HG02623 (cell line): ENCODE results near the gene ALOX5AP.
"Not testable (repeated sequence)": the region's sequence is repeated elsewhere in the genome, so short reads cannot be mapped to it uniquely, and the experiment has no call there.

Experiments used
- ATAC-seq: cut with Tn5 transposase; IDR thresholded peaks from one replicate; pipeline ENCODE4 v1.9.1; 2021; ENCODE audit warnings: moderate library complexity; ENCODE audit not compliant: unreplicated experiment

The ALOX5AP gene

DNA sequence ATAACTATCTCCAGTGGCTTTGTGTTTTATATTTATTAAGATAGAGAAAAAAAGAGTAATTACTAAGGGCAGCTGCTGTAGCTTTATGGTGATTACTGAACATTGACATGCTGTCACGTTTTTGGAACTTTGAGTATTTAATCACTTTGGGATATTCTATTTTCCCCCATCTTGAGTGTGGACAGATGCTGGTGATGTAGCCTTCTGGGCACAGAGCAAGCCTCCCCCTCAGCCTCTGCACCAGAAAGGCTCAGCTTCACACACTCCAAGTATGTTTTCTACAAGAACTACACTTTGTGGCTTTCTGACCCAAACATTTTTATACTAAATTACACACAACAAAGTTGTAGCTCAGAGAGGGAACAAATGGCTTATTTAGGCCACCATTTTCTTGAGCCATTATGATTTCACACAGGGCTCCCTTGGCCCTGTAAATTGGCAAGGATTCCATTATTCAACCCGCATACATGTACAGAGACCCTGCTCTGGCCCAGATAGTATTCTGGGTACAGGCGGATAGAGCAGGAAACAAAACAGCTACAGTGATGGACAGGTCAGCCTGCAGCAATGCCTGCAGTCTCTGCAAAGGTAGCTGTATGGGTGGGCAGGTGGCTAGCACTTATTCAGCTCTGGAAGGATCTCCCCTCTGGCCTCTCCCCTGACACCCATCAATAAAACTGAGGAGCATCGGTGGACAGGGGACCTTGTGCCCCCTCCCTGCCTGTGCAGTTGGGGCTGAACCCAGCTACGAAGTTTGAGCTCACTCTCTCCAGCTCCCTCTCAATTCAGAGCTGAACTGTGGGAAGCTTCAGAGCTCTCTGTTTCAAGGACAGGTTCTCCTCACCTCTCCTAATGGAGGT is 1.3 kb downstream of the ALOX5AP start:
- ATAC-seq = no peak

DNA sequence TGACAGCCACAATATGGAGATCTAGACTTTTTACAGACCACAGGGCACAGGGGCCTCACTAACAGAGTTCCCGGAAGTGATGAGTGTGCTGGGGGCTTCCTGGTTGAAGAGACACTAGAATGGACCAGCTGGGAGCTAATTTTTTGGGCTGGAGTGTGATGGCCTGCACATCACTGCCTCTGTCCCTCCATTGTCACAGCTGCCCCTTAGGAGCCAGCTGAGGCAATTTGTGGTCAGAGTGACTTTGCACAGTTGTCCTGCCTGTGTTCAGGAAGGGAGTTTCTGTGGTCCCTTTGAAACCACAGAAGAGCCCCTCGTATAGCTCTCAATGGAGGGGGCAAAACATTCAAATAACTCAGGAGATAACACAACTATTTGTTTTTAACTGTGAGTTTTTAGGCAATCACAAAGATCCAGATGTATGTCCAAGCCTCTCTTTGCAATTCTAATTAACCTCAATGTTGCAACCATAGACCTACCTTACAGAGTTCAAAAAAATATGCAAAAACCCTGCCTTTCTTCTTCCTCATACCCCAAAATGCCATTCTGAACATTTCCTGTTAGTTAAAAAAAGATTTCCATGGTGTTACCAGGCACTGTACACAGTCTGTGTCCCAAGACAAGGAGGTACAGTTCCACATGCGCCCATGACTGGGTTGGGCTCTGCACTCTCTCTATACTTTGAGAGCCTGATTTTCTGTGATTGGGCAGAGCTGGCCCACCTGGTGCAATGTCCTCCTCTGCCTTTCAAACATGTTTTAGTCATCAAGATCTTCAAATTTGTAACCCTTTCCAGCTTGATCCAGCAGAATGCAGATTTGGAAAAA is 2.4 kb downstream of the ALOX5AP start:
- ATAC-seq = no peak

DNA sequence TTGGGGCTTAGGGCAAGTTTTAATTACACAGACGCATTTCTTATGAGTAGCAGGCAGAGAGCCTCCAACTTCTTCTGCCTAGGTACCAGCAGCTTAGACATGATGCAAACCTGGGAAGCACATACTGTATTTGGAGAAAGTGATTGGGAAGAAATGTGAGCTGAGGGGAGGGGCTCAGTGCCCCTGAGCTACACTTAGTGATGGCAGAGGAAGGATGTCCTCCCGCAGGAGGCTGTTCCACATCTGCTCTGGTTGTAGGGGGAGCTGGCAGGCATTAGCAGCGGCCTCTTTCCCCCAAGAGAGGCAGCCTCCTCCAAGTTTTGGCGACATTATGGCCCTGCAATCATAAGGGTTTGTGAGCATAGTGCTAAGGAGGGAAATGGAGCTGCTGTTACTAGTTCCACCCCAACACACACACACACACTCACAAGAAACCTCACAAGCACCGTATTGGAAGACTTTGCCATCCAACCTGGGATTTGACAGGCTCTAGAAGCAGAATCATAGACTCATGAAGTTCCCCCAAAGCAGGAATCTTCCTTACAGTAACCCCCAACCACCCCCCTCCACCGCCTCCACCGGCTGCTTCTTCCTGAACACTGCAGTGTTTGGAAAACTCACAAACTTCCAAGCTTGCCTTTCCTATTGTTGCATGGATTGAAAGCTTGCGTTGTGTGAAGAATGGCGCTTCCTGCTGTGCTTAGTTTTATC is 3.3 kb downstream of the ALOX5AP start:
- ATAC-seq = no peak

DNA sequence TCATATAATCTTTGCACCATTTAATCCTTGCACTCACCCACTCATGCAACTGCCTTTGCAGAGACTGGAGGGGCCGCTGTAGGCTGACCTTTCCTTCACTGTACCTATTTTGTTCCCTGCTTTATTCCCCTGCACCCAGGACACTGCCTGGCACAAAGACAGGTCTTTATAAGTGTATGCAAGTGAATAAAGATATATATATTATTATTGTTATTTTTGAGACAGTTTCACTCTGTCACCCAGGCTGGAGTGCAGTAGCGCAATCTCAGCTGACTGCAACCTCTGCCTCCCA is 3.8 kb downstream of the ALOX5AP start:
- ATAC-seq = no peak

DNA sequence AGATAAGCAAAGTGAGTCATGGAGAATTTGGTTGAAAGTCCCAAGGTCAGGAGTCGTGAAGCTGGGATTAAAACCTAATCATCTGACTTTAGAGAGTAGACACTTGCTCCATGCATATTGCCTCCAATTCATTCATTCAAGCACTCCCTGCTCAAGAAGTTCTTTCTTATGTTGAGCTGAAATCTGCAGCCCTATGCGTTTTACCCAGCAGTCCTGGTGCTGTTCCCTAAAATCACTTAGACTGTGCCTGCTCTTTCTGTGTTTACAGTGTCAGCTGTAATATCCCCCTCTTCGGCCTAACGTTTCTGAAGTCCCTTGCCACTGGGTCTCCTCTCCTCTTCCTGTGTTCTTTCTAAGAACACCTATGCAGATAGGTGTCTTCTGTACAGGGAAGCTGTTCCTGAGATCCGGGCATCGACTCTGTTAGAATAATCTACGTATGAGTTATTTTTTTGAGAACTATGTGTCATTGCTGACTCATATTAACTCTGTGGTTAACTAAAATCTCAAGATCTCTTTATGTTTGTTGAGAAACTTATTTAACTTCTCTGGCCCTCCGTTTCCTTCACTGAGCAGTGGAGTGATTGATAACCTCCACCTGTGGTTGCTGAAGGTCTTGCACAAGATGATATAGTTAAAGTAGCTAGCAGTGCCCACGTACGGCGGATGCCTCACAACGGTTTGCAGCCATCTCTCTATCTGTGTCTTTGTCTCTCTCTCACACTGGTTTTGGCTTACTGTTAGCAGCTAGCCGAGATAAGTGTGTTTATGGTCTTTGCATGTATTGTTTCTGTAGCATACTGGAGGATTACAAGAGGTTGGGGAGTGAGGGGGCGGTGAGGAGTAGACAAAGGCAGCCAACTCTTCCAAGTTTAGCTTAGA is 4.7 kb downstream of the ALOX5AP start:
- ATAC-seq = no peak

DNA sequence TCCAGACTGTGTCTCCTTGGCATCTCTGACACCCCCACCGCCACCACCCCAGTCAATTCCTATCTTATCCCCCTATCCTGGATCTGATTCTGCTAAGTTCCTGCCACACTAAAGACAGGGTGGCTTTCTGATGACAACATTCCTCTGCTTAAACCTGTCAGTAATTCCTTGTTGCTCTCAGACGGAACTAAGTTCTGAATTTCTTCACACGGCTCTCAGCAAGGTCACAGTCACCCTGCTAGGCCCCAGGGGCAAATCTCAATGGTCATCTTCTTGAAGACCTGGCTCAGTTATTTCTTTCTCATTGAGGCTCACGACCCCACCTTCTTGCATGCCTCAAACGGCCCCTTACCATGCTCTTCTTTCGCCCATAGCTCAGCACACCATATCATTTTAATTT is 7.6 kb downstream of the ALOX5AP start:
- ATAC-seq = no peak

DNA sequence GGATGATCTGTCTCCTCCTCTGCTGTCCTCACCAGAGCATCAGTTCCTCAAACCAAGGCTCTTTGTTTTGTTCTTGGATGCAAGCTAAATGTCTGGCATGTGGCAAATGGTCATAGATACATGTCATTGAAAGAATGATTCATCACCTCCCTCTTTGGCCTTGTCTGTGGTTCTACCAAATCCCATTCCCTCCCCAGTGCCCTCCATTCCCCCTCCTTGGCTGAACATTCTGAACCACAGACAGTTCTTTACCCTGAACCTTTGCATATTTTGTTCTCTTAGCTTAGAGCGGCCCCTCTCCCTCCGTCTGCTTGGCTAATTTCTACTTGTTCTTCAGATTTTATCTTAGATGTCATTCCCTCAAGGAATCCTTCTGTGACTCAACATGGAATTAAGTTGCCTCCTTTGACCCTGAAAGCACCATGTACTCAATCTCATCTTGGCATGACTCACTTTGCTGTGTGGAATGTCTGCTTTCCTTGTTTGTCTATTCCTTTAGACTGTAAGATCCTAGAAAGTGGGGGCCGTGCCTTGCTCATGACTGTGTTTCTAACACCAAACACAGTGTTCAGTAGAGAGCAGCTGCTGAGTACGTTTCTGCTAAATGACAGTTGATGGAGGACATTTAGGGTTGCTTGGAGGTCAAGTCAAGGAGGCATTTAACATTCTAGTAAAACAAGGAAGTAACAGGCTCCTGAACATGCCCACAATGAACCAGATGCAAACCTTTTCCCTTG is 8.1 kb downstream of the ALOX5AP start:
- no peak for ATAC-seq

DNA sequence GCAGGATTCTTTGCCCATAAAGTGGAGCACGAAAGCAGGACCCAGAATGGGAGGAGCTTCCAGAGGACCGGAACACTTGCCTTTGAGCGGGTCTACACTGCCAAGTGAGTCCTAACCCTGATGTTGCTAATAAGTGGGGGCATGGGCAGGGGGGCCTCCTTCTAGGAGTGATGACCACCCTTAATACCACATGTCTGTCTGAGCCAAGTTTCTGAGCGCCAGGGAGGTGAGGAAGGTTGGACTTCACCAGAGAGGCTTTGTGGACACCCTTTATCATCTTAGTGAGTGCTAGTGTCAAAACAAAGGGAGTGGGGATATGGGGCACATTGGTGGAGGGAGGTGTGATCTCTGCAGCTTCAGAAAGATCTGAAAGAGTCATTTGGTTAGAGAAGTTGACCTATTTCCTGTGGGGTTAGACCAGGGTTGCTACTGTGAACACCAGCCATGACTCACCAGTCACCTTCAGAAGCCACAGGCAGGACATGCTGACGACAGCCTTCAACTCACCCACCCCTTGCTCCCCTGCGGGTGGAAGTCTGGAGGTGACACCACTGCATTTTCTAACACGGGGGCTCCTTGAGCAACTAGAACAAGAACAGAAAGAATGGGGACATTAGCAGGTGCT is 8.8 kb downstream of the ALOX5AP start:
- peak; percentile 95 for ATAC-seq

DNA sequence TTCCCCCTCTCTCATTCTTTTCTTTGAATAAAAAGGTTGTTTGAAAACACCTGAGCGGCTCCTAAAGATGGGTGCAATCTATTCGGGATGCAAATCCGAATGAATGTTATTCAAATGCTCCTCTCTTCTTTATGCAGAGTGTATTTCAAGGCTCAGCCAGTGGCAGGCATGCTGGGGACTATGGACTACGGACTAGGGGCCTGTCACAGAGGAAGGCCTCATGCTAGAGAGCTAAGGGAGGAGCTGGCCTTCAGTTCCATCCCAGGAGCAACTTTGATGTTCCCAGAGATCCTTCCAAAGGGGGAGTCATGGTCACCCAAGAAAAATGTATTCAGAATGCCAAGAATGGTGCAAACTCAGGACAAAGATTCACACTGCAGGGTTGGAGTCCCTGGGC is 9.3 kb downstream of the ALOX5AP start:
- no peak for ATAC-seq

DNA sequence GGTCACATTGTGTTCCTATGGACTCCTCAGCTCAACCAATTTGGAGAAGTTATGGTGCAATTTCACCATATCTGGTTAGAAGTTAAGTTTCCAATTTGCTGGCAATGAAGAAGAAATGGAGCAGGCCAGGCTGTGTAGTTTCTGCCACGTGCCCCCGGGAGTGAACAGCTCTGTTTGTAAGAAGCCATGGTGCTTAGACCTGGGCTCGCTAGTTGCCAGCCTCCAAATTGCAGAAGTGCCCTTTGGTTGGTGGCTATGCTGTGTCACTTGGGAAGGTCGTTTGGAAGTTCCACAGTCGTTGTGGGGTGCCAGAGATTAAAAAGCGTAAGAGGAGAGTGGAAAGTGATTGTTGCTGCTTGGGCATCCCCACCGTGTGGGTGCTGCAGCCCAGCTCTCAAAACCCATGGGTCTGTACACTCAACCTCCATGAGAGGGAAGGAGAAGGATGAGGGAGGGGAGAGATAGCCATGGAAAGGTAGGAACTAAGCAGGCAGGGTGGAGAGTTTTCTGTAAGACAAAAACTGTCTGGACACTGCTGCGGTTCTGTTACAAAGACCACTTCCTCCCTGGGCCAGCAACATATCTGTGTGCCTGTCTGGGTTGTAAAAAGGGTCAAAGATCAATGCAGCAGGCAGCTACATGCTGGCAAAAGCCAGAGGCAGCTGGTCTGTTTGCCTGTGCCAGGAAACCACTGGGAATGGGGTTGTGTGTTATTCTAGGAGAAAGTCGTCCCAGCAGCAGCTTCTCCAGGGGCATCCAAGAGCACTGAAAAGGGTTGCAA is 10.8 kb downstream of the ALOX5AP start:
- no peak for ATAC-seq

DNA sequence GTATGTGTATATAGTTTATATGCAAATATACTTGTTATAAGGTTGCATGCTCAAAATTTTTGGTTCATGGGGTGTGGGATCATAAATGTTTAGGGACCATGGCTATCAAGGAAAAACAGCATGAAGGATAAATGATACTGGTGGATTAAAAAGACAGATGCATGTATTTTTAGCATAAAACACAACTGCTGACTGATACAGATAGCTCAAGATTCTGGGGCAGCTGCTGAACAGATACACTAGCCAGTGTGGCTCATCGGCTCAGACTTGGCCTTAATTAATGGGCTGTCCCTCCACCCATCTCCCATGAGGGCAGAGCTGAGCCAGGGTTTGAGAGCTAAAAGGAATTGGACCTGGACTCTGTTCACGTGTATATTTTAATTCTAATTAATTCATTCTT is 11.4 kb downstream of the ALOX5AP start:
- no peak for ATAC-seq

DNA sequence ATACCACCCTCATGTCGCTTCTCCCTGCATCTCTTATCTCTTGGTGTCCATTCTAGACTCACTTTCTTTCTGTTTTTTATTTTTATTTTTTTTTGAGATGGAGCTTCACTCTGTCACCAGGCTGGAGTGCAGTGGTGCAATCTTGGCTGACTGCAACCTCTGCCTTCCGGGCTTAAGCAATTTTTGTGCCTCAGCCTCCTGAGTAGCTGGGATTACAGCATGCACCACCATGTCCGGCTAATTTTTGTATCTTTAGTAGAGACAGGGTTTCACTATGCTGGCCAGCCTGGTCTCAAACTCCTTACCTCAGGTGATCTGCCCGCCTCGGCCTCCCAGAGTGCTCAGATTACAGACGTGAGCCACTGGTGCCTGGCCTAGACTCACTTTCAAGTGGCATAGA is 12.5 kb downstream of the ALOX5AP start:
- not testable (repeated sequence) for ATAC-seq

DNA sequence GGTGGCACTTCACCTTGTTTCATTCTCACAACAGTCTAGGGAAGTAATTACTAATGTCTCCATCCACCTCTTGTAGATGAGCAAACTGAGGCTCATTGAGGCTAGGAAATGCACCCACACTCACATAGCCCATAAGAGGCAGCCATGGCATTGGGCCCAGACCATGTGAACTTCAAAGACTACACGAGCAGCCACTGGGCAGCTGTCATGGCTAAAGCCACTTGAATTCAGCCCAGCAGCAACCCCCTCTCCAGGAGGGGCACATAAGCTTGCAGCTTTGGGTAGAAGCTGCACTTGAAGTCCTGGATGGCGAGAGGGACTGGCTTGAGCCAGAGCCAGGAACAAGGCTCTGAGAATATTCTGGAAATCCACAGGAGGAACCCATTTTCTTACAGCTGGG is 13.4 kb downstream of the ALOX5AP start:
- ATAC-seq = no peak

DNA sequence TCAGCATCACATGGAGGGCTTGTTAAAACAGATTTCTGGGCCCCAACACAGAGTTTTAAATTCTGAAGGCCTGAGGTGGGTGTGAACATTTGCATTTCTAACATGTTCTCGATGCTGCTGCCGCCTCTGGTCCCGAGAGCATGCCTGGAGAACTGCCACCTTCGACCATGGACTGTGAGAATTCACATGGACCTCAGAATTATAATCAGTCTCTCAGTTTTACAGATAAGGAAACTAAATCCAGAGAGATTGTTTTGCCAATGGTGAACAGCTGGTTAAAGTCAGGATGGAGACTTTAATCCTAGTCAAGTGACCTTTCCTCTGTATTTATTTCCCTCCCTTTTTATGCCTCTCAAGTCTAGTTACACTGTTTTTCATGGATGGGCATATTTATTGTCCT is 14.7 kb downstream of the ALOX5AP start:
- no peak for ATAC-seq

DNA sequence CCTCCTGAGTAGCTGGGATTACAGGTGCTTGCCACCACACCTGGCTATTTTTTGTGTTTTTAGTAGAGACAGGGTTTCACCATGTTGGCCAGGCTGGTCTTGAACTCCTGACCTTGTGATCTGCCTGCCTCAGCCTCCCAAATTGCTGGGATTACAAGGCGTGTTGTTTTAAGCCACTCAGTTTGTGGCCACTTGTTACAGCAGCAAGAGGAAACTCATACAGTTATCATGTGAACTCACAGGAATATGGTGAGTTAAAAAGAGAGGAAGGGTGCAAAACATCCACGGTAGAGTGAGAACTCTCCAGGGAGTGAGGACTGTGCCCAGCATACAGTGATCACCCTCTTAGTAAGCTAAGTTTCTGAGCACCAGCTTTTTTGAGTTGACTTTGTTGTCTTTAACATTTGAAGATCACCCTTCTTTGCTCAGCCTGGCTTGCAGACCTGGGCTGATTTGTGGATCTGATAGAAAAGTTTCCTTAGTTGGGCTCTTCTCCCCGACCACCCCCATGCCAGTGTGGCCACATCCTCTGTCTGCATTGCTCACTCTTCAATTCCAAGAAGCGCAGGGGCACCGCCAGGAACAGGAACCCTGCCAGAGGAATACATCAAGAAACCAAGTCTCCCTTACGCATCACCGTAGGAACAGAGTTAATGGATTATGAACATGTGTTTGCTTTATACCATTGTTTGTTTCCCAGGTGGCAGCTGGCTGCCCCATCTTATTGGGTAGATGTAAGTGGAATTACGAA is 16.0 kb downstream of the ALOX5AP start:
- ATAC-seq = no peak

DNA sequence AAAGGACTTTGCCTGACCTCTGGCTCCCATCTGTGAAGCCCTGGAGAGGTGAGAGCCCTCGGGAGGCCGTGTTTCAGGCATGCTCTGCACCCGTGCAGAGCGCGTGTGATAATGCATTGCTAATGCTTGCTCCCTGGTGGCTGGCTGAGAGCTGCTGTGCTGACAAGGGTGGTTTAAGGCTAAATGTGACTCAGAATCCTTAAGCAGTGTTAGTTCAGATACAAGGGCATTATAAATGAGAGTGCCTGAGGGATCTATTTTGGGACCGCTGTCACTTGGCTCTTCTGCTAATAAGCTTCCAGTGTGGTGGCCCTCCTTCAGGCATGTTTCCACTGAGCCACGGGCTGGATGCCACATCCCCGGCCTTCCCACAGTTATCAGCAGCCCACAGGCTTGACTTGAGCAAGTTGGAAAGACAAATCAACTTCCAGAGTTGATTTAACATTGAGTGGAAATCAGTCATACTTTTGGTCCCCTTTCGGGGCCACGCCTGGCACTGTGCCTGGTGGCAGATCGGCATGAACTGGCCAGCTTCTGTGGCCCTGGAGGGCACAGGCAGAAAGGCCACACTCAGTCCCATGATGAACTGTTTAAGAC is 17.0 kb downstream of the ALOX5AP start:
- no peak for ATAC-seq

DNA sequence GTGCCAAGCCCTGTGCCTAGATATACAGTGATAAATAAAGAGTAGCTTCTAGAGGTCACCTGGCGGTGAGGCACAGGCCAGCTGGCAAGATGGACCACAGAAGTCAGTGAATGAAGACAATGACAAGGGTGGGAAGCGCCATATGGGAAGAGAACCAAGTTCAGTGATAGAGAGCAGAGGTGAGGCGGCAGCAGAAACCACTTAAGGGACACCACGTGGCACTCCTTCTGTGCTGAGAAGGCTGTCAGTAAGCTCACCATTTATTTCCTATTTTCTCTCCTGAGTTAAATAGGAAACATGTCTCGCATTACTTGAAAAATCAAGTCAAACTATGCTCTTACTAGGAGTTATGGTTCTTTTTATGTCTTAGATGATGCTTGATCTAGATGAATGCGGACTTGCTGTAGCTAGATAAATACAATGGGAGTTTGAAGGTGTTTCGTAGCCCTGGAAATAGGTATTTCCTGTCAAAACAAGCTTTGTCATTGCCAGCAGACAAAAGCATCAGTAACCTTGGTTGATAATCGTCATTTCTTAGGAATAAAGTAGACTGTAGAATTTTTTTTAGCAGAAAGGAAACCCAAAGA is 17.8 kb downstream of the ALOX5AP start:
- no peak for ATAC-seq
